HepG2 (cell line): ENCODE data around the gene ZNF831. TPM values are rescaled to one million over a fixed set of nuclear protein-coding genes. Genes with fewer than 3 reads are reported as not detected.

ENCODE experiments used
- ATAC-seq: fragments of 200-7000 bp; cut with Tn5 transposase; 3 replicates; pipeline ENCODE4 v1.9.1; 2020; ENCODE audit warnings: mild to moderate bottlenecking, moderate library complexity
- BruUV-seq: library from RNA; stranded (reverse); fragments of 400-500 nt; replicated peaks from 2 replicates; lab custom pipeline; 2021; lab: Mats Ljungman, UMichigan
- CTCF ChIA-PET: fragments of 300-600 bp; formaldehyde crosslinking; extraction: SDS; loops from one replicate; lab custom pipeline; 2021; ENCODE audit warnings: low total read pairs, inconsistent platforms, low intra/inter-chr PET ratio; lab: Yijun Ruan, JAX
- POLR2A ChIA-PET: fragments of 350-600 bp; sonication (Branson Sonifier 250); formaldehyde crosslinking; loops from one replicate; lab custom pipeline; 2020; ENCODE audit warnings: antibody characterized with exemption, inconsistent platforms; lab: Yijun Ruan, JAX
- DNase-seq: peaks from one replicate; pipeline ENCODE4 v3.0.0-alpha.2; 2015; ENCODE audit warnings: low spot score
- FAIRE-seq: peaks from 3 replicates; lab custom pipeline; 2011; peaks lifted over from hg19 to GRCh38; lab: Jason Lieb, UNC
- H2AFZ ChIP-seq: one replicate; pipeline ENCODE4 v1.6.1; 2011; ENCODE audit warnings: low read length, inconsistent platforms
- H3K27ac ChIP-seq: fragments of 300-600 bp; 3 replicates; pipeline ENCODE4 v1.8.0; 2011; ENCODE audit warnings: mixed run types, mild to moderate bottlenecking, mixed read lengths, low read length, inconsistent platforms; ENCODE audit not compliant: insufficient read depth; ENCODE audit errors: extremely low read length
- H3K27me3 ChIP-seq, 2 experiments: fragments of 200-600 bp in 1 of 2; 2 replicates in 1 of 2; 3 replicates in 1 of 2; pipeline versions ENCODE4 v1.6.0 to v1.8.0; 2011; ENCODE audit warnings: low read length in 2 of 2, mild to moderate bottlenecking in 2 of 2, moderate library complexity in 2 of 2, inconsistent platforms in 1 of 2; ENCODE audit not compliant: insufficient read depth in 2 of 2, control insufficient read depth in 1 of 2
- H3K36me3 ChIP-seq, 2 experiments: fragments of 200-600 bp in 1 of 2; replicated peaks in 1 of 2; 2 replicates in 1 of 2; 3 replicates in 1 of 2; pipeline versions ENCODE4 v1.5.1 to v1.8.0; 2011; ENCODE audit warnings: low read length in 2 of 2, inconsistent platforms in 1 of 2; ENCODE audit not compliant: insufficient read depth in 2 of 2, control insufficient read depth in 1 of 2
- H3K4me1 ChIP-seq: 2 replicates; pipeline ENCODE4 v1.5.1; 2012; ENCODE audit warnings: low read length, inconsistent platforms; ENCODE audit not compliant: insufficient read depth
- H3K4me2 ChIP-seq: 2 replicates; pipeline ENCODE4 v1.6.0; 2011; ENCODE audit warnings: low read depth, low read length, inconsistent platforms
- H3K4me3 ChIP-seq, 3 experiments: fragments of 200-600 bp in 1 of 3; sonication (generic), shearing (Covaris generic) in 1 of 3; replicated peaks in 1 of 3; 2 replicates each; pipeline ENCODE4 v1.5.1; 2011 to 2016; ENCODE audit warnings: low read length in 3 of 3, inconsistent platforms in 2 of 3, low read depth in 2 of 3, mild to moderate bottlenecking in 2 of 3, control low read depth in 1 of 3, mixed read lengths in 1 of 3; ENCODE audit not compliant: insufficient read depth in 1 of 3
- H3K79me2 ChIP-seq: one replicate; pipeline ENCODE4 v1.6.1; 2011; ENCODE audit warnings: low read length, inconsistent platforms; ENCODE audit not compliant: insufficient read depth
- H3K9ac ChIP-seq: 2 replicates; pipeline ENCODE4 v1.6.0; 2011; ENCODE audit warnings: mild to moderate bottlenecking, low read depth, low read length, inconsistent platforms; ENCODE audit not compliant: insufficient read depth
- H3K9me3 ChIP-seq: 2 replicates; pipeline ENCODE4 v1.5.1; 2012; ENCODE audit warnings: mild to moderate bottlenecking, low read length
- H4K20me1 ChIP-seq: 2 replicates; pipeline ENCODE4 v1.6.0; 2011; ENCODE audit warnings: inconsistent platforms, mild to moderate bottlenecking, low read length, moderate library complexity; ENCODE audit not compliant: insufficient read depth
- ARNT2 ChIP-seq: sonication (generic); formaldehyde crosslinking; IDR thresholded peaks from 2 replicates; pipeline ENCODE4 v1.8.0; 2022; ENCODE audit warnings: mild to moderate bottlenecking, low read depth, missing genetic modification reagents, moderate library complexity
- GFI1 ChIP-seq: sonication (generic); formaldehyde crosslinking; IDR thresholded peaks from 2 replicates; pipeline ENCODE4 v1.5.0; 2020; ENCODE audit warnings: missing genetic modification reagents, mild to moderate bottlenecking, borderline replicate concordance
- NCOA2 ChIP-seq: sonication (generic); formaldehyde crosslinking; IDR thresholded peaks from 2 replicates; pipeline ENCODE4 v1.8.0; 2022; ENCODE audit warnings: inconsistent platforms
- NR2F6 ChIP-seq, 2 experiments: IDR thresholded peaks; 2 replicates each; pipeline ENCODE4 v1.6.1; 2016; ENCODE audit warnings: antibody characterized with exemption in 1 of 2, mild to moderate bottlenecking in 1 of 2
- RARA ChIP-seq: IDR thresholded peaks from 2 replicates; pipeline ENCODE4 v1.6.1; 2016; ENCODE audit warnings: missing genetic modification reagents, missing compliant biosample characterization
- SPEN ChIP-seq: sonication (generic); formaldehyde crosslinking; IDR thresholded peaks from 2 replicates; pipeline ENCODE4 v1.5.1; 2020; ENCODE audit warnings: low read depth, mild to moderate bottlenecking, missing genetic modification reagents
- ZNF329 ChIP-seq: sonication (generic); formaldehyde crosslinking; IDR thresholded peaks from 2 replicates; pipeline ENCODE4 v1.9.0; 2021; ENCODE audit warnings: low read depth, mild to moderate bottlenecking, missing genetic modification reagents
- ZNF749 ChIP-seq: sonication (generic); formaldehyde crosslinking; IDR thresholded peaks from 2 replicates; pipeline ENCODE4 v1.8.0; 2022; ENCODE audit warnings: mild to moderate bottlenecking, missing genetic modification reagents, moderate library complexity, borderline replicate concordance
- WGBS: methylation state at CpG from one replicate; pipeline ENCODE4 v1.1.6; 2017; ENCODE audit warnings: low lambda C conversion rate; 5-methylcytosine and 5-hydroxymethylcytosine counted together
- in situ Hi-C: cut with HindIII; loops from 2 replicates; pipeline ENCODE4 v1.10.0; 2017; ENCODE audit warnings: low pct_unique_long_range_greater_than_20kb; ENCODE audit not compliant: extremely low pct_ligation_motif_present
- intact Hi-C: fragments of 100-400 bp; cut with micrococcal nuclease; formaldehyde crosslinking; loops from one replicate; pipeline ENCODE4 v1.10.0; 2022; ENCODE audit not compliant: unreplicated experiment
- polyA plus RNA-seq, 8 experiments: library from polyadenylated mRNA; depleted of rRNA in 3 of 8; stranded (reverse) in 7 of 8; unstranded in 1 of 8; fragments of >200 nt; fragmentation: Illumina TruSeq in 4 of 8; extraction: Trizol in 4 of 8; gene quantifications; 2 replicates each; pipeline versions ENCODE4 v1.2.1 to v1.2.3, GENCODE V29; 2011 to 2016; ENCODE audit warnings: low read depth in 4 of 8, missing spikeins in 1 of 8, mixed read lengths in 1 of 8; ENCODE audit not compliant: insufficient read depth in 1 of 8
- total RNA-seq, 5 experiments: library from RNA; depleted of rRNA; stranded (reverse); fragments of >200 nt; fragmentation: Illumina TruSeq; extraction: Trizol; gene quantifications; 2 replicates each; pipeline ENCODE4 v1.2.3, GENCODE V29; 2016; ENCODE audit warnings: low read depth in 1 of 5
- TF ChIP-seq, protein P1 (sequence below): sonication (generic); formaldehyde crosslinking; IDR thresholded peaks from 2 replicates; pipeline ENCODE4 v1.5.0; 2020; ENCODE audit warnings: missing genetic modification reagents
- TF ChIP-seq, protein P2 (sequence below): sonication (generic); formaldehyde crosslinking; IDR thresholded peaks from 2 replicates; pipeline ENCODE4 v1.5.1; 2020; ENCODE audit warnings: missing genetic modification reagents, mild to moderate bottlenecking, borderline replicate concordance
- TF ChIP-seq, protein P3 (sequence below): sonication (generic); formaldehyde crosslinking; IDR thresholded peaks from 2 replicates; pipeline ENCODE4 v1.5.1; 2020; ENCODE audit warnings: missing genetic modification reagents, mild to moderate bottlenecking, borderline replicate concordance

Gene ZNF831
- total and polyA plus RNA-seq, 2 of the 13 experiments (the other 11 are each of a cell fraction or from before 2014, with no cell fraction given): not detected

DNA sequence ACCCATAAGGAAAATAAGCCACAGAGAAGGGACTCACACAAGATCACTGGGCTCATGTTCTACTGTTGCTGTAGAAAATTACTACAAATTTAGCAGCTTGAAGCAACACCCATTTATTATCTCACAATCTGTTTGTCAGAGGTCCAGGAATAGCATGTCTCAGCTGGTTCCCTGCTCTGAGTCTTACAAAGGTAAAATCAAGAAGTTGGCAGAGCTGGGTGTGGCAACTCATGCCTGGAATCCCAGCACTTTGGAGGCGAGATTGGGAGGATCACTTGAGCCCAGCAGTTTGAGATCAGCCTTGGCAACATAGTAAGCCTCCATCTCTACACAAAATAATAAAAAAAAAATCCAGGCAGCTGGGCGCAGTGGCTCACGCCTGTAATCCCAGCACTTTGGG, 28.5 kb upstream of the ZNF831 start:
- TF ChIP-seq GFI1 (CRISPR knock-in tag): no peak
- TF ChIP-seq ARNT2: no peak
- TF ChIP-seq SPEN (CRISPR knock-in tag): no peak
- TF ChIP-seq NCOA2 (CRISPR knock-in tag): no peak
- TF ChIP-seq NR2F6 (IDR thresholded peaks at IDR 0.05): no peak
- no peak for TF ChIP-seq NR2F6 (CRISPR knock-in tag; IDR thresholded peaks at IDR 0.05)
- TF ChIP-seq RARA (CRISPR knock-in tag): no peak
- TF ChIP-seq, protein P1, sequence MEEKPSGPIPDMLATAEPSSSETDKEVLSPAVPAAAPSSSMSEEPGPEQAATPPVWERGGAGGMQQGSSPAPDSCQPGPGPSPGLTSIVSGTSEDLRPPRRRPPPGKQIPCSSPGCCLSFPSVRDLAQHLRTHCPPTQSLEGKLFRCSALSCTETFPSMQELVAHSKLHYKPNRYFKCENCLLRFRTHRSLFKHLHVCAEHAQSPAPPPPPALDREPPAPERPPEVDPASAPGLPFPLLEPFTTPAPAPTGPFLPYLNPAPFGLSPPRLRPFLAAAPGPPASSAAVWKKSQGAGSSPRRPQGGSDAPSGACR (CRISPR knock-in tag): no peak
- TF ChIP-seq ZNF329 (CRISPR knock-in tag): no peak
- TF ChIP-seq, protein P2, sequence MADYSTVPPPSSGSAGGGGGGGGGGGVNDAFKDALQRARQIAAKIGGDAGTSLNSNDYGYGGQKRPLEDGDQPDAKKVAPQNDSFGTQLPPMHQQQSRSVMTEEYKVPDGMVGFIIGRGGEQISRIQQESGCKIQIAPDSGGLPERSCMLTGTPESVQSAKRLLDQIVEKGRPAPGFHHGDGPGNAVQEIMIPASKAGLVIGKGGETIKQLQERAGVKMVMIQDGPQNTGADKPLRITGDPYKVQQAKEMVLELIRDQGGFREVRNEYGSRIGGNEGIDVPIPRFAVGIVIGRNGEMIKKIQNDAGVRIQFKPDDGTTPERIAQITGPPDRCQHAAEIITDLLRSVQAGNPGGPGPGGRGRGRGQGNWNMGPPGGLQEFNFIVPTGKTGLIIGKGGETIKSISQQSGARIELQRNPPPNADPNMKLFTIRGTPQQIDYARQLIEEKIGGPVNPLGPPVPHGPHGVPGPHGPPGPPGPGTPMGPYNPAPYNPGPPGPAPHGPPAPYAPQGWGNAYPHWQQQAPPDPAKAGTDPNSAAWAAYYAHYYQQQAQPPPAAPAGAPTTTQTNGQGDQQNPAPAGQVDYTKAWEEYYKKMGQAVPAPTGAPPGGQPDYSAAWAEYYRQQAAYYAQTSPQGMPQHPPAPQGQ (CRISPR knock-in tag): no peak
- TF ChIP-seq, protein P3, sequence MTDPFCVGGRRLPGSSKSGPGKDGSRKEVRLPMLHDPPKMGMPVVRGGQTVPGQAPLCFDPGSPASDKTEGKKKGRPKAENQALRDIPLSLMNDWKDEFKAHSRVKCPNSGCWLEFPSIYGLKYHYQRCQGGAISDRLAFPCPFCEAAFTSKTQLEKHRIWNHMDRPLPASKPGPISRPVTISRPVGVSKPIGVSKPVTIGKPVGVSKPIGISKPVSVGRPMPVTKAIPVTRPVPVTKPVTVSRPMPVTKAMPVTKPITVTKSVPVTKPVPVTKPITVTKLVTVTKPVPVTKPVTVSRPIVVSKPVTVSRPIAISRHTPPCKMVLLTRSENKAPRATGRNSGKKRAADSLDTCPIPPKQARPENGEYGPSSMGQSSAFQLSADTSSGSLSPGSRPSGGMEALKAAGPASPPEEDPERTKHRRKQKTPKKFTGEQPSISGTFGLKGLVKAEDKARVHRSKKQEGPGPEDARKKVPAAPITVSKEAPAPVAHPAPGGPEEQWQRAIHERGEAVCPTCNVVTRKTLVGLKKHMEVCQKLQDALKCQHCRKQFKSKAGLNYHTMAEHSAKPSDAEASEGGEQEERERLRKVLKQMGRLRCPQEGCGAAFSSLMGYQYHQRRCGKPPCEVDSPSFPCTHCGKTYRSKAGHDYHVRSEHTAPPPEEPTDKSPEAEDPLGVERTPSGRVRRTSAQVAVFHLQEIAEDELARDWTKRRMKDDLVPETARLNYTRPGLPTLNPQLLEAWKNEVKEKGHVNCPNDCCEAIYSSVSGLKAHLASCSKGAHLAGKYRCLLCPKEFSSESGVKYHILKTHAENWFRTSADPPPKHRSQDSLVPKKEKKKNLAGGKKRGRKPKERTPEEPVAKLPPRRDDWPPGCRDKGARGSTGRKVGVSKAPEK (CRISPR knock-in tag): no peak
- no peak for TF ChIP-seq ZNF749
- no peak for FAIRE-seq
- Histone ChIP-seq H3K79me2 (no peaks in the 10 kb centered on the region), H3K4me1 (no peaks in the 10 kb centered on the region), H3K9ac (no peak overlapping the region), H4K20me1 (no peaks in the 10 kb centered on the region), H3K4me2 (no peak overlapping the region), H3K27ac (no peak overlapping the region), H3K9me3 (no peaks in the 10 kb centered on the region), H3K4me3 (no peak overlapping the region), H3K36me3 (no peaks in the 10 kb centered on the region), H2AFZ (no peak overlapping the region), H3K27me3 (peaks cover 0 to 2% of the 10 kb centered on the region in 2 experiments; a peak in 1 of 5 replicates)
- ChIA-PET POLR2A (no interaction called here), CTCF (no interaction called here)
- no peak for ATAC-seq
- in situ Hi-C loops: no loop called here
- DNase-seq: no peak
- 60% methylated on average over 3 of the region's 3 CpGs for WGBS
- intact Hi-C loops: no loop called here
- BruUV-seq: no TSS peak
